OCI-LY7 (cell line): Measurements from ENCODE around the gene CNPY2.
"Not testable (repeated sequence)": the region's sequence is repeated elsewhere in the genome, so short reads cannot be mapped to it uniquely, and the experiment has no call there.

Experiments
- EZH2phosphoT487 ChIP-seq: fragments of 200-600 bp; sonication (generic); IDR thresholded peaks from 2 replicates; pipeline ENCODE4 v1.6.1; 2018; ENCODE audit warnings: low read depth, borderline replicate concordance, mild to moderate bottlenecking, mixed run types, antibody characterized with exemption, low read length, moderate library complexity, mixed read lengths
- TF ChIP-seq, protein P1 (sequence below): fragments of 200-600 bp; sonication (generic); conservative IDR thresholded peaks from 2 replicates; pipeline ENCODE4 v1.5.1; 2014; ENCODE audit warnings: mild to moderate bottlenecking, antibody characterized with exemption, low read length, moderate library complexity, mixed read lengths

DNA sequence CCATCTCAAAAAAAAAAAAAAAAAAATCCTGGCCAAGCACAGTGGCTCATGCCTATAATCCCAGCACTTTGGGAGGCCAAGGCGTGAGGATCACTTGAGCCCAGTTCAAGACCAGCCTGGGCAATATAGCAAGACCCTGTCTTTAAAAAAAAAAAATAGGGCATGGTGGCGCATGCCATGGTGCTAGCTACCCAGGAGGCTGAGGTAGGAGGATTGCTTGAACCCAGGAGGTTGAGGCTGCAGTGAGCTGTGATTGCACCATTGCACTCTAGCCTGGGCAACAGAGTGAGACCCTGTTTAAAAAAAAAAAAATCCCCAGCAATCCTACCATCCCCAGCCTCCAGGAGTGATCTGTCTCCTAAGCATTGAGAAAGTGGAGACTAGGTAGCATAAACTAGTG is 26.5 kb upstream of the CNPY2 start:
- TF ChIP-seq, protein P1, sequence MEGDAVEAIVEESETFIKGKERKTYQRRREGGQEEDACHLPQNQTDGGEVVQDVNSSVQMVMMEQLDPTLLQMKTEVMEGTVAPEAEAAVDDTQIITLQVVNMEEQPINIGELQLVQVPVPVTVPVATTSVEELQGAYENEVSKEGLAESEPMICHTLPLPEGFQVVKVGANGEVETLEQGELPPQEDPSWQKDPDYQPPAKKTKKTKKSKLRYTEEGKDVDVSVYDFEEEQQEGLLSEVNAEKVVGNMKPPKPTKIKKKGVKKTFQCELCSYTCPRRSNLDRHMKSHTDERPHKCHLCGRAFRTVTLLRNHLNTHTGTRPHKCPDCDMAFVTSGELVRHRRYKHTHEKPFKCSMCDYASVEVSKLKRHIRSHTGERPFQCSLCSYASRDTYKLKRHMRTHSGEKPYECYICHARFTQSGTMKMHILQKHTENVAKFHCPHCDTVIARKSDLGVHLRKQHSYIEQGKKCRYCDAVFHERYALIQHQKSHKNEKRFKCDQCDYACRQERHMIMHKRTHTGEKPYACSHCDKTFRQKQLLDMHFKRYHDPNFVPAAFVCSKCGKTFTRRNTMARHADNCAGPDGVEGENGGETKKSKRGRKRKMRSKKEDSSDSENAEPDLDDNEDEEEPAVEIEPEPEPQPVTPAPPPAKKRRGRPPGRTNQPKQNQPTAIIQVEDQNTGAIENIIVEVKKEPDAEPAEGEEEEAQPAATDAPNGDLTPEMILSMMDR: not testable (repeated sequence)
- TF ChIP-seq EZH2phosphoT487: not testable (repeated sequence)
